Measurements from ENCODE around the gene SCG5. TPM values are rescaled to one million over a fixed set of nuclear protein-coding genes. Genes with fewer than 3 reads are reported as not detected.

Gene SCG5
- total and polyA plus RNA-seq, 10 of the 15 experiments (the other 5 are each of a cell fraction or from before 2014, with no cell fraction given) = 0.13 to 0.62 (median 0.48) TPM

DNA sequence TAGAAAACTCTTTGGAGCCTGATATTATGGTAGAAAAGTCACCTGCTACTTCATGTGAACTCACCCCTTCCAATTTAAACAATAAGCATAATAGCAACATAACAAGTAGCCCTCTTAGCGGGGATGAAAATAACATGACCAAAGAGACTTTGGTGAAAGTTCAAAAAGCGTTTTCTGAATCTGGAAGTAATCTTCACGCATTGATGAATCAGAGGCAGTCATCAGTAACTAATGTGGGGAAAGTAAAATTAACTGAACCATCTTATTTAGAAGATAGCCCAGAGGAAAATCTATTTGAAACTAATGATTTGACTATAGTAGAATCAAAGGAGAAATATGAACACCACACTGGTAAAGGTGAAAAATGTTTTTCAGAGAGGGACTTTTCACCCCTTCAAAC, 5.1 kb upstream of the SCG5 start:
- H3K4me3 ChIP-seq = no peak overlapping the region
- H3K27ac ChIP-seq (ENCODE audit: control insufficient read depth, insufficient read depth) = peak overlapping the region; percentile 64
- ChIA-PET SMC1A (ENCODE audit: uncharacterized antibody, unreplicated experiment) (interaction anchor here (1.6 kb wide), 1 partner anchor 13 kb away, joined by 6 read pairs; no protein-coding TSS in a partner anchor), RAD21 (ENCODE audit: unreplicated experiment) (no interaction called here), CTCF (interaction anchor here (1.0 to 2.4 kb wide), 2 partner anchors 15 to 26 kb away, joined by 3 to 7 read pairs; no protein-coding TSS in a partner anchor), POLR2A (no interaction called here)
- no peak overlapping the region for H2AFZ ChIP-seq (ENCODE audit: control insufficient read depth, low read depth, low read length)
- no TSS peak for BruUV-seq (replicated peaks)
- whole genome bisulfite sequencing (ENCODE audit: insufficient coverage, insufficient replicate concordance, low lambda C conversion rate, missing lambda C conversion rate) = 17% methylated on average over 3 of the region's 3 CpGs
- H3K9me3 ChIP-seq (replicated peaks; ENCODE audit: control insufficient read depth, insufficient read depth, low read length) = no peaks in the 10 kb centered on the region
- no peaks in the 10 kb centered on the region for H3K27me3 ChIP-seq (replicated peaks in 1 of 2; ENCODE audit: control insufficient read depth in 2 of 2, insufficient read depth in 2 of 2, low read length in 1 of 2)
- no peaks in the 10 kb centered on the region for H4K20me1 ChIP-seq (ENCODE audit: control insufficient read depth, insufficient read depth)
- H3K36me3 ChIP-seq (ENCODE audit: control insufficient read depth in 2 of 2, insufficient read depth in 2 of 2, low read length in 1 of 2) = peaks cover 4 to 36% of the 10 kb centered on the region in 2 experiments
- in situ Hi-C loops (cut with MboI) (no loop called here), intact Hi-C loops (cut with micrococcal nuclease; ENCODE audit: unreplicated experiment) (no loop called here)
- no peak for FAIRE-seq
- H3K4me1 ChIP-seq (ENCODE audit: control insufficient read depth, insufficient read depth, low read length) = peaks cover 20% of the 10 kb centered on the region
- peak; percentile 55 for ATAC-seq
- peak overlapping the region; percentile 55; the same call in 1 of the 2 replicates for H3K4me2 ChIP-seq (ENCODE audit: control insufficient read depth, insufficient read depth)
- 0 out of 2 replicates have a peak, but pooled peaks have one; percentile 21 for TF ChIP-seq MTA2 (IDR thresholded peaks at IDR 0.05; ENCODE audit: low read depth)
- TF ChIP-seq, protein P1, sequence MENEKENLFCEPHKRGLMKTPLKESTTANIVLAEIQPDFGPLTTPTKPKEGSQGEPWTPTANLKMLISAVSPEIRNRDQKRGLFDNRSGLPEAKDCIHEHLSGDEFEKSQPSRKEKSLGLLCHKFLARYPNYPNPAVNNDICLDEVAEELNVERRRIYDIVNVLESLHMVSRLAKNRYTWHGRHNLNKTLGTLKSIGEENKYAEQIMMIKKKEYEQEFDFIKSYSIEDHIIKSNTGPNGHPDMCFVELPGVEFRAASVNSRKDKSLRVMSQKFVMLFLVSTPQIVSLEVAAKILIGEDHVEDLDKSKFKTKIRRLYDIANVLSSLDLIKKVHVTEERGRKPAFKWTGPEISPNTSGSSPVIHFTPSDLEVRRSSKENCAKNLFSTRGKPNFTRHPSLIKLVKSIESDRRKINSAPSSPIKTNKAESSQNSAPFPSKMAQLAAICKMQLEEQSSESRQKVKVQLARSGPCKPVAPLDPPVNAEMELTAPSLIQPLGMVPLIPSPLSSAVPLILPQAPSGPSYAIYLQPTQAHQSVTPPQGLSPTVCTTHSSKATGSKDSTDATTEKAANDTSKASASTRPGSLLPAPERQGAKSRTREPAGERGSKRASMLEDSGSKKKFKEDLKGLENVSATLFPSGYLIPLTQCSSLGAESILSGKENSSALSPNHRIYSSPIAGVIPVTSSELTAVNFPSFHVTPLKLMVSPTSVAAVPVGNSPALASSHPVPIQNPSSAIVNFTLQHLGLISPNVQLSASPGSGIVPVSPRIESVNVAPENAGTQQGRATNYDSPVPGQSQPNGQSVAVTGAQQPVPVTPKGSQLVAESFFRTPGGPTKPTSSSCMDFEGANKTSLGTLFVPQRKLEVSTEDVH (IDR thresholded peaks at IDR 0.05; ENCODE audit: low read depth, partially characterized antibody) = no peak
- no peaks in the 10 kb centered on the region for H3K79me2 ChIP-seq (ENCODE audit: control insufficient read depth, insufficient read depth, low read length)
- DNase-seq (ENCODE audit: low read depth, low spot score) = no peak
- peak overlapping the region; percentile 37; the same call in 1 of the 2 replicates for H3K9ac ChIP-seq (ENCODE audit: control insufficient read depth, insufficient read depth, low read length)

DNA sequence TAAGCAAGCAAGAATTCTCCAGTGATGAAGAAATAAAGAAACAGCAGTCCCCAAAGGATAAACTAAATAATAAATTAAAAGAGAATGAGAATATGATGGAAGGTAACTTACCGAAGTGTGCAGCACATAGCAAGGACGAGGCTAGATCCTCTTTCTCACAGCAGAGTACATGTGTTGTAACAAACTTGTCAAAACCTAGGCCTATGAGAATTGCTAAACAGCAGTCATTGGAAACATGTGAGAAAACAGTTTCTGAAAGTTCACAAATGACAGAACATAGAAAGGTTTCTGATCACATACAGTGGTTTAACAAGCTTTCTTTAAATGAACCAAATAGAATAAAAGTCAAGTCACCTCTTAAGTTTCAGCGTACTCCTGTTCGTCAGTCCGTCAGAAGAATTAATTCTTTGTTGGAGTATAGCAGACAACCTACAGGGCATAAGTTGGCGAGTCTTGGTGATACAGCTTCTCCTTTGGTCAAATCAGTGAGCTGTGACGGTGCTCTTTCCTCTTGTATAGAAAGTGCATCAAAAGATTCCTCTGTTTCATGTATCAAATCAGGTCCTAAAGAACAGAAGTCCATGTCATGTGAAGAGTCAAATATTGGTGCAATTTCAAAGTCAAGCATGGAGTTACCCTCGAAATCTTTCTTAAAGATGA, 4.5 kb upstream of the SCG5 start:
- in situ Hi-C loops (cut with MboI) = no loop called here
- Histone ChIP-seq H3K27me3 (replicated peaks in 1 of 2; ENCODE audit: control insufficient read depth in 2 of 2, insufficient read depth in 2 of 2, low read length in 1 of 2) (no peaks in the 10 kb centered on the region), H3K4me3 (no peak overlapping the region), H3K9me3 (replicated peaks; ENCODE audit: control insufficient read depth, insufficient read depth, low read length) (no peaks in the 10 kb centered on the region), H3K79me2 (ENCODE audit: control insufficient read depth, insufficient read depth, low read length) (no peaks in the 10 kb centered on the region), H3K9ac (ENCODE audit: control insufficient read depth, insufficient read depth, low read length) (no peak overlapping the region), H3K4me2 (ENCODE audit: control insufficient read depth, insufficient read depth) (peak overlapping the region; percentile 55), H3K36me3 (ENCODE audit: control insufficient read depth in 2 of 2, insufficient read depth in 2 of 2, low read length in 1 of 2) (peaks cover 4 to 36% of the 10 kb centered on the region in 2 experiments), H4K20me1 (ENCODE audit: control insufficient read depth, insufficient read depth) (no peaks in the 10 kb centered on the region), H3K4me1 (ENCODE audit: control insufficient read depth, insufficient read depth, low read length) (peaks cover 20% of the 10 kb centered on the region), H3K27ac (ENCODE audit: control insufficient read depth, insufficient read depth) (peak overlapping the region; percentile 64), H2AFZ (ENCODE audit: control insufficient read depth, low read depth, low read length) (peak overlapping the region; percentile 34)
- intact Hi-C loops (cut with micrococcal nuclease; ENCODE audit: unreplicated experiment) = no loop called here
- DNase-seq (ENCODE audit: low read depth, low spot score) (no peak), FAIRE-seq (no peak), ATAC-seq (peak; percentile 64)
- ChIA-PET SMC1A (ENCODE audit: uncharacterized antibody, unreplicated experiment) (interaction anchor here (1.6 kb wide), 1 partner anchor 12 kb away, joined by 6 read pairs; no protein-coding TSS in a partner anchor), POLR2A (no interaction called here), CTCF (interaction anchor here (2.4 kb wide), 1 partner anchor 14 kb away, joined by 7 read pairs; no protein-coding TSS in a partner anchor), RAD21 (ENCODE audit: unreplicated experiment) (no interaction called here)
- 45% methylated on average over 8 of the region's 8 CpGs for WGBS (ENCODE audit: insufficient coverage, insufficient replicate concordance, low lambda C conversion rate, missing lambda C conversion rate)
- BruUV-seq (replicated peaks) = TSS peak; percentile 39
- no peak for TF ChIP-seq NFYA (IDR thresholded peaks at IDR 0.05; ENCODE audit: borderline replicate concordance, low read depth, low read length)
- TF ChIP-seq, protein P2, sequence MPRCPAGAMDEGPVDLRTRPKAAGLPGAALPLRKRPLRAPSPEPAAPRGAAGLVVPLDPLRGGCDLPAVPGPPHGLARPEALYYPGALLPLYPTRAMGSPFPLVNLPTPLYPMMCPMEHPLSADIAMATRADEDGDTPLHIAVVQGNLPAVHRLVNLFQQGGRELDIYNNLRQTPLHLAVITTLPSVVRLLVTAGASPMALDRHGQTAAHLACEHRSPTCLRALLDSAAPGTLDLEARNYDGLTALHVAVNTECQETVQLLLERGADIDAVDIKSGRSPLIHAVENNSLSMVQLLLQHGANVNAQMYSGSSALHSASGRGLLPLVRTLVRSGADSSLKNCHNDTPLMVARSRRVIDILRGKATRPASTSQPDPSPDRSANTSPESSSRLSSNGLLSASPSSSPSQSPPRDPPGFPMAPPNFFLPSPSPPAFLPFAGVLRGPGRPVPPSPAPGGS (IDR thresholded peaks at IDR 0.05; ENCODE audit: borderline replicate concordance, insufficient read depth, low read depth, low read length, poor library complexity, severe bottlenecking) = peak; percentile 33
- TF ChIP-seq, protein P3, sequence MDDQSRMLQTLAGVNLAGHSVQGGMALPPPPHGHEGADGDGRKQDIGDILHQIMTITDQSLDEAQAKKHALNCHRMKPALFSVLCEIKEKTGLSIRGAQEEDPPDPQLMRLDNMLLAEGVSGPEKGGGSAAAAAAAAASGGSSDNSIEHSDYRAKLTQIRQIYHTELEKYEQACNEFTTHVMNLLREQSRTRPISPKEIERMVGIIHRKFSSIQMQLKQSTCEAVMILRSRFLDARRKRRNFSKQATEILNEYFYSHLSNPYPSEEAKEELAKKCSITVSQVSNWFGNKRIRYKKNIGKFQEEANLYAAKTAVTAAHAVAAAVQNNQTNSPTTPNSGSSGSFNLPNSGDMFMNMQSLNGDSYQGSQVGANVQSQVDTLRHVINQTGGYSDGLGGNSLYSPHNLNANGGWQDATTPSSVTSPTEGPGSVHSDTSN (IDR thresholded peaks at IDR 0.05; ENCODE audit: insufficient replicate concordance, low read depth, low read length) = no peak
- no peak for TF ChIP-seq ZNF217 (IDR thresholded peaks at IDR 0.05)
- TF ChIP-seq BHLHE40 (IDR thresholded peaks at IDR 0.05; ENCODE audit: borderline replicate concordance in 1 of 2, low read depth in 2 of 2, low read length in 1 of 2) = no peak
- no peak for TF ChIP-seq NFYB (IDR thresholded peaks at IDR 0.05; ENCODE audit: insufficient read depth, low read depth, low read length)
